Measurements from ENCODE around the gene PCNT.

The PCNT gene

DNA sequence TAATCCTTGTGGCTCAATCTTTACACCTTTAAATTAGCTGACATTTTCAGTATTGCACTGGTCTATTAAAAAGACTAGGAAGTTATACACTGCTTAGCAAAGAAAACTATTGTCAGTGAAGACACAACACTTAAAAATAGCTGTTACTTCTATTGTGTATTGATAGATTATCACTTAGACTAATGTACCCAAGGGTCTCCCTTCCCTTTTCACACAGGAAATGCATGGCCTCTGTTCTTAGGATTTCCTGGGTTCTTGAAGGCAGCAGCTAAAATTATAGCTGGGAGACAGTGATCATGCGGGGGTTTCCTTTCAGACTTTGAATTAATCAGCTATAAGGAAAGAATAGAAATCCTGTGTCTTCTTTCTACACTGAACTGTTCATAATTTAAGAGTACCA is 147.6 kb downstream of the PCNT start:
- H3K27ac ChIP-seq (ENCODE audit: low read depth, low read length) = no peak overlapping the region
- no peaks in the 10 kb centered on the region for H3F3A ChIP-seq (ENCODE audit: insufficient read depth)
- H3K9me2 ChIP-seq (replicated peaks; ENCODE audit: insufficient read depth, low read length) = no peaks in the 10 kb centered on the region
- H3K79me2 ChIP-seq (ENCODE audit: insufficient read depth, low read length) = peaks cover 4% of the 10 kb centered on the region; the same call in 1 of the 2 replicates
- H3K4me3 ChIP-seq (ENCODE audit: insufficient read depth, low read length, poor library complexity, severe bottlenecking) = no peak overlapping the region
- TF ChIP-seq EZH2phosphoT487 (conservative IDR thresholded peaks at IDR 0.05; ENCODE audit: low read length) = no peak
- no peak for TF ChIP-seq CTCF (IDR thresholded peaks at IDR 0.05; ENCODE audit: insufficient read depth, low read length, poor library complexity, severe bottlenecking)
- no peaks in the 10 kb centered on the region for H3K36me3 ChIP-seq (ENCODE audit: low read length)
- H3K9ac ChIP-seq (ENCODE audit: low read length) = no peak overlapping the region
- no peaks in the 10 kb centered on the region for H4K20me1 ChIP-seq (ENCODE audit: low read depth, low read length)
- no peak overlapping the region for H3K4me2 ChIP-seq (ENCODE audit: low read depth, low read length, poor library complexity, severe bottlenecking)
- no peaks in the 10 kb centered on the region for H3K27me3 ChIP-seq (ENCODE audit: low read length)
- no peaks in the 10 kb centered on the region for H3K9me3 ChIP-seq (ENCODE audit: insufficient read depth, low read length)
- H2AFZ ChIP-seq (ENCODE audit: low read depth, low read length, severe bottlenecking) = no peak overlapping the region

DNA sequence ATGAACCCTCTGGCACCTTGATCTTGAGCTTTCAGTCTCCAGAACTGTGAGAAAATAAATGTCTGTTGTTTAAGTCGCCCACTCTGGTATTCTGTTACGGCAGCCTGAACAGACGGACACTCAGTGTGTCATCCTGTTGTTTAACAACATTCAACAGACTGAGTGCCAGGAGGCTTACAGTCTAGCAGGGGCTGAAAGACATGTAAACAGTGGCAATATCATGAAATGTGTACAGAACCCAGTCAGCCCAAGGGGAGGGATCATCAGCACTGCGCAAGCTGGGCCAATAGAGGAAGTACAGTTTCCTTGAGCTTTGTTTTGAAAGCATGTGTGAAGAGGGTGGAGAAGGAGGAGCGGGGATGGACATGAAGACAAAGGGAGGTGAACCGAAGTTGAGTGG is 148.3 kb downstream of the PCNT start:
- H2AFZ ChIP-seq (ENCODE audit: low read depth, low read length, severe bottlenecking) = no peak overlapping the region
- TF ChIP-seq CTCF (IDR thresholded peaks at IDR 0.05; ENCODE audit: insufficient read depth, low read length, poor library complexity, severe bottlenecking) (no peak), EZH2phosphoT487 (conservative IDR thresholded peaks at IDR 0.05; ENCODE audit: low read length) (no peak)
- no peaks in the 10 kb centered on the region for H3K9me3 ChIP-seq (ENCODE audit: insufficient read depth, low read length)
- no peaks in the 10 kb centered on the region for H3F3A ChIP-seq (ENCODE audit: insufficient read depth)
- H3K9ac ChIP-seq (ENCODE audit: low read length) = no peak overlapping the region
- peaks cover 7% of the 10 kb centered on the region; the same call in 1 of the 2 replicates for H3K79me2 ChIP-seq (ENCODE audit: insufficient read depth, low read length)
- no peaks in the 10 kb centered on the region for H3K9me2 ChIP-seq (replicated peaks; ENCODE audit: insufficient read depth, low read length)
- H4K20me1 ChIP-seq (ENCODE audit: low read depth, low read length) = no peaks in the 10 kb centered on the region
- no peak overlapping the region for H3K4me3 ChIP-seq (ENCODE audit: insufficient read depth, low read length, poor library complexity, severe bottlenecking)
- H3K36me3 ChIP-seq (ENCODE audit: low read length) = no peaks in the 10 kb centered on the region
- H3K27me3 ChIP-seq (ENCODE audit: low read length) = no peaks in the 10 kb centered on the region
- H3K4me2 ChIP-seq (ENCODE audit: low read depth, low read length, poor library complexity, severe bottlenecking) = no peak overlapping the region
- no peak overlapping the region for H3K27ac ChIP-seq (ENCODE audit: low read depth, low read length)

DNA sequence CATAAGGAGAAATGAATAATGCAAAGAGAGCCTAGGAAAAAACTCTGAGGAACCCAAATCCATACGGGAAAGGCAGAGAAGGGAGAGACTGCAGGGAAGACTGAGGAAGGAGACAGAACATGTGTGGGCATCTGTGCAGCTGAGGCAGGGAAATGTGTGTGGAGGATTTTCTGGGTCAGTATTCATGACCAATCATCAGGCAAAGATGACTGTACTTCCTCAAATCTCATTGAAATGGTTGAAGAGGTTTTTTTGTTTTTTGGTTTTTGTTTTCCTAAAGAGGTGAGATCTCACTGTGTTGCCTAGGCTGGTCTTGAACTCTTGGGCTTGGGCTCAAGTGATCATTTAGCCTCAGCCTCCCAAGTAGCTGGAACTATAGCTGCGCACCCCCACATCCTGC is 150.4 kb downstream of the PCNT start:
- Histone ChIP-seq H4K20me1 (ENCODE audit: low read depth, low read length) (no peaks in the 10 kb centered on the region), H3K9ac (ENCODE audit: low read length) (no peak overlapping the region), H3K9me2 (replicated peaks; ENCODE audit: insufficient read depth, low read length) (no peaks in the 10 kb centered on the region), H3K4me2 (ENCODE audit: low read depth, low read length, poor library complexity, severe bottlenecking) (no peak overlapping the region), H3K27ac (ENCODE audit: low read depth, low read length) (no peak overlapping the region), H3K27me3 (ENCODE audit: low read length) (no peaks in the 10 kb centered on the region), H2AFZ (ENCODE audit: low read depth, low read length, severe bottlenecking) (no peak overlapping the region), H3K4me3 (ENCODE audit: insufficient read depth, low read length, poor library complexity, severe bottlenecking) (no peak overlapping the region), H3F3A (ENCODE audit: insufficient read depth) (no peaks in the 10 kb centered on the region), H3K9me3 (ENCODE audit: insufficient read depth, low read length) (no peaks in the 10 kb centered on the region), H3K36me3 (ENCODE audit: low read length) (no peaks in the 10 kb centered on the region), H3K79me2 (ENCODE audit: insufficient read depth, low read length) (peaks cover 14% of the 10 kb centered on the region; the same call in 1 of the 2 replicates)
- TF ChIP-seq CTCF (IDR thresholded peaks at IDR 0.05; ENCODE audit: insufficient read depth, low read length, poor library complexity, severe bottlenecking) (no peak), EZH2phosphoT487 (conservative IDR thresholded peaks at IDR 0.05; ENCODE audit: low read length) (no peak)

Measured in SU-DHL-6 (cell line).